Activated T-cell treated with anti-CD3 and anti-CD28 coated beads for 4 hours (primary cell): ENCODE data around the gene DNASE1L1.

Experiments used
- DNase-seq: peaks from one replicate; pipeline ENCODE4 v3.0.0-alpha.2; 2020

Gene DNASE1L1

GRCh38 chrX:154409222-154409871 is at the start of gene DNASE1L1:
TSS of gene DNASE1L1 (minus strand) at chrX:154409254. CDS start at chrX:154405568, 3,686 bp downstream.
- no peak for DNase-seq

DNA sequence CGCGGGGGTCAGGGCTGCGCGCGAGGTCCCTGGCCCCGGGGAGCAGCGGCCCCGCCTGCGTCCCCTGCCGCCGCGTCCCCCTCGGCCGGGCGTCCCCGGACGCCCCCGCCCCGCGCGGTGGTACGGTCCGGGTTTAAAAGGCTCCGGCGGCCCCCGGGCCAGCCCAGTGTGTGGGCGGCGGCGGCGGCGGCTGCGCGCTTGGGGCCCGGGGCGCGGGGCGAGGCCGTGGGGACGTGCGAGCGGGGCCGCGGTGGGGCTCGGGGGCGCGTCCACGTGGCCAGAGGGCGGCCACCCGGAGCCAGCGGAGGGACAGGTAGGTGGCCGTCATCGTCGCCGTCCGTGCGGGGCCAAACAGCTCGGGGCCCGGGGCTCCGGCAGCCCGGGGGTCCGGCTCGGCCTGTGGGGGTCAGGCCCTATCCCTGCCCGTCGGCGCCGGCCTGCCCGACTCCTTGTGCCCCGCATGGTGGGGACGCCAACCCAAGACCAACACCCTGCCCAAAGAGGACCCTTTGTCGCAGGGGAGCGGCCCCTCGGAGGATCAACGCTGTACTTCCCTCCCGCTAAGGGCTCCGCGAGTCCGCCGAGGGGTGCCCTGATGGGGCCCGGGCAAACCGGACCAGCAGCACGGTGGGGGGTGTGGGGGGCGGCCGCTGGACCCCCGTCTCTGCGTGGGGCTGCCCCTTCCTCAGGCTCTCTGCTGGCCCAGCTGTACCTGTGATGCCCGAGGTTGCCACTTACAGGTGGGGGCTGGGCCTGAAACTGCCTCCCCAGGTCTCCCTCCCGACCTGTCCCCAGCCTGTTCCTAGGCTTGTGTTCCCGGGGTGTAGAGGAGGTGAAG is 49.3 kb upstream of the DNASE1L1 start, which contains the start of gene PLXNA3:
Gene PLXNA3, plus strand, starts transcription at position 166 of the 838 bp plus-strand sequence. CDS start 1,903 bp downstream, outside the sequence.
- DNase-seq, result peak; percentile 49

- peak; percentile 30 for DNase-seq
Observed at GRCh38 chrX:154457491-154458115, 48.5 kb upstream of the DNASE1L1 start.

- DNase-seq, result no peak
Observed at GRCh38 chrX:154452823-154453222, 43.8 kb upstream of the DNASE1L1 start.

DNA sequence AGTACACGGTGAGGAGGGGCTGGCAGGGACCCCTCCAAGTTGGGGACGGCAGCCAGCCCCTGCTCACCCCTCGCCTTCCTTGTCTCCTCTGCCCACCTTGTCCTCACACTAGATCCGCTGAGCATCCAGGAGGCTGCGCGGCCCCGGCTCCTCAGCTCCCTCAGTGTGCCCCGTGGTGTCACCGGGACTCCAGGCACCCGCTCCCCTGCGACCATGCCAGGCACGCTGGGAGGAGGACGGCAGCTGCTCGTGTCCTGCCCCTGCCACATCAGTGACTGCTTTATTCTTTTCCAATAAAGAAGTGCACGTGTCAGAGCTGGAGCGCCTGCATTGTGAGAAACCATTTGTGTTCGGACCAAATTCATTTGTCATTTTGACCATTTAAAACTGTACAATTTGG is 41.3 kb upstream of the DNASE1L1 start:
- no peak for DNase-seq

DNA sequence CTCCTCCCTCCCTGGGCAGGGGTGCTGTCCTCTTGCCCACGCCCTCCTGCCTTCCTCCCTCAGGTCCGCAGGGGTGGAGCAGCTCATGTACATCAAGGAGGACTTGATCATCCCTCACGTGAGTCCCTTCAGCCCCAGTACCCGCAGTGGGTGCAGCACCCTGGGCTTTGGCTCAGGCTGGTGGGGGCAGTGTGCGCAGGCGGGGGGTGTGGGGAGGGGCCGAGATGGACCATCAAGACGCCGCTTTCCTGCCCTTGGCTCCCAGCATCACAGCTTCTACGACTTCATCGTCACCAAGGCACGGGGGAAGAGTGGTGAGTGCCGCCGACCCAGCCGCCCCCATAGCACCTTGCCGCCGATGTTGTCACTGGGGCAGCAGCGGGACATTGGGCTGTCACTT is 40.6 kb upstream of the DNASE1L1 start:
- DNase-seq, result no peak

GRCh38 chrX:154448484-154448883 is 39.4 kb upstream of the DNASE1L1 start:
- no peak for DNase-seq

GRCh38 chrX:154446430-154446829 is 37.4 kb upstream of the DNASE1L1 start:
- DNase-seq, result no peak

- no peak for DNase-seq
Observed at GRCh38 chrX:154445776-154446175, 36.7 kb upstream of the DNASE1L1 start.

DNA sequence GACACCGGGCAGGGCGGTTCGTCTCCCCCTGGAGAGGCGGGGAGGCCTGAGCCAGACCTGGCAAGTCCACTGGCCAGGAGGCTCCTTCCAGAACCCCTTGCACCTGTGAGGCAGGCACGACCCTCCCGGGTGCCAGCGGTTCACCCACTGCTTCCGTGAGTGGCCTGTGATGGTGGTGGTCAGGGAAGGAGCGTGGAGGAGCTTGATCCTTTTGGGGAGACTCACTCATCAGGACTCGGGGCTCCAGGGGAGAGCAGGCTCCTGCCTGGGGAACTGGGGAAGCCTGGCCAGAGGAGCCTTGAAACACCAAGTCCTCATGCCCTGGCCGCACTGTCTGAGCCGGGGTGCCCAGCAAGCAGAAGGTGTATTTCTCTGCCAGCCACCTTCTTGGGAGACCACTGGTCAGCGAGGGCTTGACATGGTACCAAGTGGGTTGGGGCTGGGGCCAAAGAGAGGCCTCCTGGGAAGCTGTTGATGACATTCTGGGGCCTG is 35.7 kb upstream of the DNASE1L1 start:
- DNase-seq, result no peak

DNA sequence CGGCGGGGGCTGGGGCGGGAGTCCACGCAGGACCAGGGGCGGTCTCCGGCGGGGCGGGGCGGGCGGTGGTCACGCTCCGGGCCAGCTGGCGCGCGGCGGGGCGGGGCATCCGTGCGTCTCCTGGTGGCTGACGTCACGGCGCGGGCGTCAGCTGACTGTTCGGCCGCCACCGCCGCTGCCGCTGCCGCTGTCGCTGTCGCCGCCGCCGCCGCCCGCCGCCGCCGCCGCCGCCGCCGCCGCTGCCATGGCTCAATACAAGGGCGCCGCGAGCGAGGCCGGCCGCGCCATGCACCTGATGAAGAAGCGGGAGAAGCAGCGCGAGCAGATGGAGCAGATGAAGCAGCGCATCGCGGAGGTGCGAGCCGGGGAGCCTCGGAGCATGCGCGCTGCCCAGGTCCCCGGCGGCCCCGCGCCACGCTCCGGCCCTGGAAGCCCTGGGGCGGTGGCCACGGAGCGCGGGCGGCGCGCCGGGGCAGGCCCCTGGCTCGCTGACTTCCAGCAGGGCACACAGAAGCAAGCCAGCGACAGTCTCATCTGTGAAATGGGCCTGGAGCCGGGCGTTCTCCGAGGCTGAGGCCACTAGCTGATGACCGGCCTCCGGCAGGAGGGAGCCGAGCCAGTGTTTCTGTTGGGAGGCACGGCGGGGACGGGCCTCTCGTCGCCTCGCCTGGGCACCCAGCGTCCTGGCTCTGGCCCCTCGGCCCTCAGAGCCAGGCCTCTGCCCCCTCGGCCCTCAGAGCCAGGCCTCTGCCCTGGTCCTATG is 35.1 kb upstream of the DNASE1L1 start, which contains the start of gene FAM50A:
Gene FAM50A, plus strand, starts transcription at position 150 of the 763 bp plus-strand sequence. Its CDS starts 95 bp downstream, at position 245.
- peak; percentile 41 for DNase-seq

- DNase-seq, result no peak
Observed at GRCh38 chrX:154443479-154443910, 34.4 kb upstream of the DNASE1L1 start.

- no peak for DNase-seq
Observed at GRCh38 chrX:154441984-154442707, 33.1 kb upstream of the DNASE1L1 start.

GRCh38 chrX:154441564-154441963 is 32.5 kb upstream of the DNASE1L1 start:
- DNase-seq, result no peak

DNA sequence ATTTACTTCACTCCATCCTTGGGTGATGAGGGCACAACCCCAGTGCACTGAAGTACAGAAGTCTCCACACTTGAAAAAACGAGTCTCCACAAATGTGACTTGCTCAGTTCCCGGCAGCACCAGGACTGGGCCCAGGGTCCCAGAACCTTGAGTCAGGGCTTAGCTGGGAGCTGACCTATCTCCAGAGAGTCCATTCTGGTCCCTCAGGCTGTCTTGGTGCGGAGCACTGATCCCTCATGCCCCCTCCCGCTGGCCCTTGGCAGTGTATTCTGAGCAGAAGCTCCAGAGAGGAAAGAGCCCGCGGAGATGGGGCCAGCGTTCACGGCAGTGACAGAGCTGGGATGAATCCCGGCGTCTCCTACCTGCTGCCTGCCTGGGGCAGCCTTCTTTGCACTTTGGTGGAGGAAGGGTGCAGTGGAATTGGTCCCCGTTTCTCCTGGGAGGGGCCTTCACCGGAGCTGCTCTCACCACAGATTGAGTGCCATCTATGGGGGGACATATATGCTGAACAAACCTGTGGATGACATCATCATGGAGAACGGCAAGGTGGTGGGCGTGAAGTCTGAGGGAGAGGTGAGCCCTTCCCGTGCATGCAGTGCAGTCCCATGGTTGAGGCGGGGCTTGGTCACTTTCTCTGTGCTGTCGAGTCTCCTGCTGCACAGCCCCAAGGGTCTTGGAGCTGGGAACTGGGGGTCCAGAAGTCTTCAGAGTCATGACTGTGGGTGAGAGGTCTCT is 31.7 kb upstream of the DNASE1L1 start:
- no peak for DNase-seq

- no peak for DNase-seq
Observed at GRCh38 chrX:154439841-154440240, 30.8 kb upstream of the DNASE1L1 start.

- no peak for DNase-seq
Observed at GRCh38 chrX:154437971-154438893, 29.2 kb upstream of the DNASE1L1 start.

DNA sequence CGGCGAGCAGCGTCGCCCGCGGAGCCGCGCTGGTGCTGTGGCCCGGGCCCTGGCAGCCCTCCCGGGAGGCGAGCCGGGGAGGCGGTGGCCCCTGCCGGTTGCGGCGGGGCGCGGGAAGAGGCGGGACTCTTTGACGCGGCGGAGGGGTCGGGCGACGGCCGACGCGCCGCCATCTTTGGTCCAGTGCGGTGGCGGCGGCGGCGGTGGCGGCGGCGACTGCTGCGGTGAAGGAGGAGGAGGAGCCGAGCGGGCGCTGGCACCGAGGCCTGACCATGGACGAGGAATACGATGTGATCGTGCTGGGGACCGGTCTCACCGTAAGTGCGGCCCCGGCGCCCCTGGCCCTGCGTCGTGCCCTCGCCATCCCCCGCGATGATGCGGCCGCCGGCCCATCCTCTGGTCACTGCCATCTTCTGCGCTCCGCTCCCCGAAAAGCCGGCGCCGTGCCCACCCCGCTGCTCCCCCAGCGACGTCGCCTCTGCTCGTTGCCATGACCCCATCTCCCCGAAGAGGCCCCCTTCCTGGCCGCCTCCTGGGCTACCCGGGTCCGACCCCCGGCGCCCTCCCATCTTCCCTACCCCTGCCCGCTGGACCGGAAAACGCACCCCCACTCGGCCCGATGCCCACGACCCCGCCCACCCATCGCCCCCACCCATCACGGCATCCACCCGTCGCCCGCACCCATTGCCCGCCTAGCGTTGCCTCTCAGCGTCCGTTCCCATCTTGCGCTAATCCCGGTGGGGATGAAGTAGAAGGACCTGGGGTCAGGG is 28.1 kb upstream of the DNASE1L1 start, which contains the start of gene GDI1:
Gene GDI1, plus strand, starts transcription at position 172 of the 770 bp plus-strand sequence. Its CDS starts 101 bp downstream, at position 273.
- DNase-seq, result no peak
